AG04450 (cell line): ENCODE measurements around the gene ST7. TPM values are rescaled to one million over a fixed set of nuclear protein-coding genes. Genes with fewer than 3 reads are reported as not detected.

Experiments
- CTCF ChIA-PET: fragments of 300-600, 350-600 bp; formaldehyde crosslinking; extraction: SDS; loops from one replicate; lab custom pipeline; 2022; ENCODE audit warnings: antibody characterized with exemption, inconsistent platforms; lab: Charles Lee
- POLR2A ChIA-PET: fragments of 350-600 bp; formaldehyde crosslinking; extraction: SDS; loops from one replicate; lab custom pipeline; 2021; ENCODE audit warnings: antibody characterized with exemption, inconsistent platforms; lab: Yijun Ruan, JAX
- DNase-seq: peaks from one replicate; pipeline ENCODE4 v3.0.0-alpha.2; 2011; ENCODE audit warnings: low read depth, low spot score
- H3K27ac ChIP-seq: one replicate; pipeline ENCODE4 v1.5.1; 2012; ENCODE audit warnings: low read depth, low read length, control low read depth
- H3K27me3 ChIP-seq: one replicate; pipeline ENCODE4 v1.6.0; 2012; ENCODE audit warnings: low read length; ENCODE audit not compliant: control insufficient read depth, insufficient read depth
- H3K4me3 ChIP-seq: 2 replicates; pipeline ENCODE4 v1.5.1; 2011; ENCODE audit warnings: mild to moderate bottlenecking, low read depth, low read length, control low read depth
- H3K9me3 ChIP-seq: 2 replicates; pipeline ENCODE4 v1.5.1; 2012; ENCODE audit warnings: low read length; ENCODE audit not compliant: control insufficient read depth, insufficient read depth
- CTCF ChIP-seq: IDR thresholded peaks from 2 replicates; pipeline ENCODE4 v1.5.1; 2011; ENCODE audit warnings: low read depth, low read length, control low read depth, inconsistent platforms
- polyA plus RNA-seq: library from polyadenylated mRNA; depleted of rRNA; stranded (reverse); fragments of >200 nt; gene quantifications from 2 replicates; pipeline ENCODE4 v1.2.3, GENCODE V29; 2011

The ST7 gene
- polyA plus RNA-seq, 1 experiment, result 34.5 TPM

DNA sequence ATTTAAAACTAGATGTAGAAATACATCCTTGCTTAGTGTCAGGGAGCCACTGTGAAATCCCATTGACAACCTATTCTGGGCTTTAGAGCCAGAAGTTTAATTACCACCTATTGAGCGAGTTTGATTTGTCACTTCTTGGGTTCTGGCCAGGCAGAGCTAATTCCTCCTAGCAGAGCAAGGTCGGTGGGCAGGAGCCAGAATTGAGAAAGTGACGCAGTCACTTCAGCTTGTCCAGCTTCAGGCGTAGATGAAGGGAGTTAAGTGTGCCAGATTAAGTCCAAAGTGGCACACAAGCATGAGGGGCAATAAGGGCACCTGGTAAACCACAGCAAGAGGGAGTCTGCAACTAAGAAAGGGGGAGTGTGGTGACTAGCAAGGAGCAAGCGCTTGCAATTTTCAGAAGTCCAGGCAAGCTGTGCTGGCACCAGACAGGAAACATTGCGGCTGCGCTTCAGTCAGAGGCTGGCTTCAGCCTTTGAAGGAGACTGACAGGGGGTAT is 119.4 kb downstream of the ST7 start:
- POLR2A ChIA-PET, result interaction anchor here (0.5 kb wide), 1 partner anchor 37 kb away, joined by 5 read pairs; no protein-coding TSS in a partner anchor
- Histone ChIP-seq H3K9me3 (peaks cover 8% of the 10 kb centered on the region), H3K27me3 (no peaks in the 10 kb centered on the region), H3K27ac (no peak overlapping the region), H3K4me3 (no peak overlapping the region)
- CTCF ChIA-PET, result no interaction called here
- no peak for TF ChIP-seq CTCF
- no peak for DNase-seq

DNA sequence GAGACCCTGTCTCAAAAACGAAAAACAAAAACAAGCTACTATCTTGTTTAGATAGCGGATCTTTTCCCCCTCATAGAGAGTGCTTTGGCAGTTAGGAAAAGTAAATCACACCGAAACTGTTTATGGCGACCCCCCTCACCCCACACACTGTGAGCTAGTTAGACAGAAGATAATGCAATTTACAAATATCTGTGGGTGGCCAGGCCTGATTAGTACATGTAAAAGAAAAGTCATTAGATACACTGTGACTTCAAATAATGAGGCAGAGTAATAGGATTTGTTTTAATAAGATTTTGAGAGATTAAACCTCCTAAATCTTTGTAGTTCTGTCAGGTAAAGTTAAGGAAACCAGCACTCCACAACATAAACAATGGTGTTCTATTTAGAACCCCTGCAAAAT is 121.1 kb downstream of the ST7 start:
- no peak overlapping the region for H3K4me3 ChIP-seq
- H3K27ac ChIP-seq, result no peak overlapping the region
- TF ChIP-seq CTCF, result no peak
- H3K27me3 ChIP-seq, result no peaks in the 10 kb centered on the region
- peaks cover 8% of the 10 kb centered on the region for H3K9me3 ChIP-seq
- POLR2A ChIA-PET, result interaction anchor here (0.6 kb wide), 1 partner anchor 37 kb away, joined by 4 read pairs; no protein-coding TSS in a partner anchor
- no peak for DNase-seq
- CTCF ChIA-PET, result interaction anchor here (0.8 kb wide), 1 partner anchor 9 kb away, joined by 3 read pairs; no protein-coding TSS in a partner anchor

- DNase-seq, result no peak
- Histone ChIP-seq H3K4me3 (no peak overlapping the region), H3K27ac (no peak overlapping the region), H3K9me3 (peaks cover 8% of the 10 kb centered on the region), H3K27me3 (no peaks in the 10 kb centered on the region)
- POLR2A ChIA-PET, result no interaction called here
- CTCF ChIA-PET, result no interaction called here
- no peak for TF ChIP-seq CTCF
Measured at GRCh38 chr7:117075934-117076333, 122.6 kb downstream of the ST7 start.

- ChIA-PET CTCF (no interaction called here), POLR2A (no interaction called here)
- Histone ChIP-seq H3K27me3 (no peaks in the 10 kb centered on the region), H3K9me3 (peaks cover 8% of the 10 kb centered on the region), H3K4me3 (no peak overlapping the region), H3K27ac (no peak overlapping the region)
- DNase-seq, result no peak
- TF ChIP-seq CTCF, result no peak
Measured at GRCh38 chr7:117076426-117076943, 123.2 kb downstream of the ST7 start.

DNA sequence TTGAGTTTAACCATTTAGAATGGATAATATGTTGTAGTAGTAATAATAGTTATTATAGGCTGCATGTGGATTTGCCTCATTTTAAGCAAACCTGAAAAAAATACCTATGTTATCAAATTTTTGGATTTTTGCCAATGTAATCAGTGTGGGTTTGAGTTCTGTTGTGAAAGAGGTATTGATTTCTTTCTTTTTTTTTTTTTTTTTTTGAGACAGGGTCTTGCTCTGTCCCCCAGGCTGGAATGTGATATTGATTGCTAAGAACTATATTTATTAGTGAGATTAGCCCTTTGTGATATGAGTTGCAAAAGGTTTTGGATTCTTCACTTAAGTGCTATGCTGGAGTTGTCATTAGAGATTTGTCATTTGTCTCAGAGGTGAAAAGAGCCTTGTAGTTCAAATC is 124.4 kb downstream of the ST7 start:
- Histone ChIP-seq H3K9me3 (peaks cover 8% of the 10 kb centered on the region), H3K4me3 (no peak overlapping the region), H3K27ac (no peak overlapping the region), H3K27me3 (no peaks in the 10 kb centered on the region)
- DNase-seq, result no peak
- ChIA-PET POLR2A (no interaction called here), CTCF (interaction anchor here (0.8 kb wide), 1 partner anchor 80 kb away, joined by 3 read pairs; no protein-coding TSS in a partner anchor)
- TF ChIP-seq CTCF, result no peak
